ENCODE measurements around the gene C1orf159.

The C1orf159 gene

DNA sequence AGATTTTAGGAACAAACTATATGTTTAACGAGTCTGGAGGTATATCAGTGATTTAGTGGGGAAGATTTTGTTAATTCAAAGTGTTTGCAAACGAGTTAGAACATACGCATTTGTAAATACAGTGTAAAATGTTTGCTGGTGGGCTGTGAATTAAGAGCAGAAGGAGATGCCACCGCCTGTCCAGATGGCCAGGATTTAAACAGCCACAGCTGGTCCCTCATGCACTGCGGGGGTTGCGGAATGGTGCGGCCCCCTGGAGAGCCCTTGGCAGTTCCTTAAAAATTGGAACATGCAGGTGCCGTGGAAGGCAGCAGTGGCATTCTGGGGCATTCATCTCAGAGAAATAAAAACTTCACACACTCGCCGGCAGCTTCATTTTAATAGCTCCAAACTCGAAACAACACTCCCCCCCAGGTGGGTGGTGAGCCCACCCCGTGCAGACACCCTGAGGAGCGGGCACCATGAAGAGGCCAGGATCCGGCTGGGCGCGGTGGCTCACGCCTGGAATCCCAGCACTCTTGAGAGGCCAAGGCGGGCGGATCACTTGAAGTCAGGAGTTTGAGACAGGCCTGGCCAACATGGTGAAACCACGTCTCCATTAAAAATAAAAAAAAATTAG is 3.5 kb upstream of the C1orf159 start:
- 95% methylated on average over 3 of the region's 20 CpGs for WGBS (ENCODE audit: extremely low coverage, insufficient coverage, low lambda C conversion rate)
- no peak overlapping the region for H3K9ac ChIP-seq (ENCODE audit: low read length)
- no peak overlapping the region for H2AK5ac ChIP-seq (ENCODE audit: low read length)
- no peak overlapping the region for H3K27ac ChIP-seq (ENCODE audit: low read depth, low read length)
- no peak overlapping the region for H3K4me2 ChIP-seq (ENCODE audit: low read length)
- H3K79me1 ChIP-seq (ENCODE audit: low read length): peaks cover 2% of the 10 kb centered on the region
- no peaks in the 10 kb centered on the region for H3K36me3 ChIP-seq (ENCODE audit: control insufficient read depth, insufficient read depth, low read length)
- H3K56ac ChIP-seq (ENCODE audit: low read length): no peak overlapping the region
- no peak overlapping the region for H3K18ac ChIP-seq (ENCODE audit: low read length)
- no peak overlapping the region for H3K23ac ChIP-seq (ENCODE audit: low read length)
- H4K5ac ChIP-seq (ENCODE audit: low read length): no peak overlapping the region
- H3K4me3 ChIP-seq (ENCODE audit: low read length): no peak overlapping the region
- H3K4me1 ChIP-seq (ENCODE audit: control insufficient read depth, low read depth, low read length): no peaks in the 10 kb centered on the region
- no peaks in the 10 kb centered on the region for H3K79me2 ChIP-seq (ENCODE audit: control insufficient read depth, insufficient read depth, low read length)
- H2BK5ac ChIP-seq (ENCODE audit: low read length): no peak overlapping the region
- DNase-seq: no peak
- no peak overlapping the region for H4K8ac ChIP-seq (ENCODE audit: low read depth, low read length)
- H3K27me3 ChIP-seq (ENCODE audit: insufficient read depth, low read length, poor library complexity): no peaks in the 10 kb centered on the region
- no peak overlapping the region for H2BK120ac ChIP-seq (ENCODE audit: low read depth, low read length)
- no peak overlapping the region for H3K4ac ChIP-seq (ENCODE audit: low read depth, low read length)
- H2BK15ac ChIP-seq (replicated peaks; ENCODE audit: low read depth): no peak overlapping the region

DNA sequence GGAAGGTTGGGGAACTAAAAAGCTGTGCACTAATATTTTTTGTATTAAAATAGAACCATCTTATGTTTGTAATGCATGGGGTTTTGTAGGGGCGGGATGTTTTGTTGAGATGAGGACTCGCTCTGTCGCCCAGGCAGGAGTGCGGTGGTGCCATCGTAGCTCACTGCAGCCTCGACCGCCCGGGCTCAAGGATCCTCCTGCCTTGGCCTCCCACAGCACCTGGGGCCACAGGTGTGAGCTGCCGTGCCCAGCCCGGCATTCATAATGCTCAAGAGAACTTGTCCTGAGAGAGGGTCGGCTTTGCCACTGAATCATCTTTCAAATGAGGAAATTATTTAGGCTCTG is 3.0 kb upstream of the C1orf159 start:
- Histone ChIP-seq H4K5ac (ENCODE audit: low read length) (no peak overlapping the region), H3K79me1 (ENCODE audit: low read length) (peaks cover 3% of the 10 kb centered on the region), H3K79me2 (ENCODE audit: control insufficient read depth, insufficient read depth, low read length) (no peaks in the 10 kb centered on the region), H3K9ac (ENCODE audit: low read length) (no peak overlapping the region), H3K36me3 (ENCODE audit: control insufficient read depth, insufficient read depth, low read length) (no peaks in the 10 kb centered on the region), H2BK5ac (ENCODE audit: low read length) (no peak overlapping the region), H4K8ac (ENCODE audit: low read depth, low read length) (no peak overlapping the region), H3K18ac (ENCODE audit: low read length) (no peak overlapping the region), H3K56ac (ENCODE audit: low read length) (no peak overlapping the region), H3K23ac (ENCODE audit: low read length) (no peak overlapping the region), H3K27ac (ENCODE audit: low read depth, low read length) (no peak overlapping the region), H3K4me1 (ENCODE audit: control insufficient read depth, low read depth, low read length) (no peaks in the 10 kb centered on the region), H3K27me3 (ENCODE audit: insufficient read depth, low read length, poor library complexity) (no peaks in the 10 kb centered on the region), H3K4me3 (ENCODE audit: low read length) (no peak overlapping the region), H3K4ac (ENCODE audit: low read depth, low read length) (no peak overlapping the region), H3K4me2 (ENCODE audit: low read length) (no peak overlapping the region), H2BK120ac (ENCODE audit: low read depth, low read length) (no peak overlapping the region), H2BK15ac (replicated peaks; ENCODE audit: low read depth) (no peak overlapping the region), H2AK5ac (ENCODE audit: low read length) (no peak overlapping the region)
- no peak for DNase-seq
- WGBS (ENCODE audit: extremely low coverage, insufficient coverage, low lambda C conversion rate): no CpG with 5 or more reads among the region's 11 CpGs

DNA sequence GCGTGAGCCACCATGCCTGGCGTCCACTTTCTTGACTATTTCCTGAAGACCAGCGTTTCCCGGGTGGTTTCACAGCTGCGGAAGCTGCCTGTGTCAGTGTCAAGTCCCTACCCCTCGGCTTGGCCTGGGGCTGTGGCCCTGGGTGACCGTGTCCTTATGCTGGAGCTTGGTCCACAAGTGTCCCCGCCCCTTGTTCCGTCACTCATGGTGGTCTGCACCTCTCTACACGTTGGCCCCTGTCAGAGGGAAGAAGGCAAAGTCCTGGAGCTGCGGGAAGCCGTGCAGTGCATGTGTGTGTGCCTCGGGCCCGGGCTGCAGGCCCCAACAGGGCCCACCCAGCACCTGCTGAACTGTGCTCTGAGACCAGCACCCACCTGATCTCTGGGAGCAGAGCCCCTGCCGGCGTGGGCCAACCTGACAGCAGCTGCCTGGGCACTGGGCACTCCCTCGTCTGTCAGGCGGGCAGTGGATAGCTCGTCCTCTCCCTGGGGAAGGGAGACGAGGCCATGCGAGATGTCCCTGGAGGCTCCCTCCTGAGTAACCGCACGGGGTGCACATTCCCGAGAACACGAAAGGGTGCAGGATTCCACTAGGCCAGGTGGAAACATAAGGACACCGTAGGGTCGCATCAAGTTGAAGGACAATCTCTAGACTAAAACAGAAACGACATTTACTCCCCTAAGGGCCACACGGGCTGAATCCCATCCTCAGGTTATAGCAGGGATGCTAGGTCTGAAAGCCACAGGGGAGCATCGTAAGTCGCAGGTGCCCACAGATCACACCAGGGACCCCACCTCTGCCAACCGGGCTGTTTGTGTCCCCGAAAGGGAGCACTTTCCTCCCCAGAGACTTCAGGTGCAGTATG is 2.4 kb upstream of the C1orf159 start:
- no peak overlapping the region for H3K4ac ChIP-seq (ENCODE audit: low read depth, low read length)
- H2AK5ac ChIP-seq (ENCODE audit: low read length): no peak overlapping the region
- no peak overlapping the region for H4K5ac ChIP-seq (ENCODE audit: low read length)
- no peak overlapping the region for H3K4me2 ChIP-seq (ENCODE audit: low read length)
- no peak overlapping the region for H2BK15ac ChIP-seq (replicated peaks; ENCODE audit: low read depth)
- no peak overlapping the region for H3K23ac ChIP-seq (ENCODE audit: low read length)
- H3K36me3 ChIP-seq (ENCODE audit: control insufficient read depth, insufficient read depth, low read length): peaks cover 1% of the 10 kb centered on the region
- no peak overlapping the region for H4K8ac ChIP-seq (ENCODE audit: low read depth, low read length)
- H3K27ac ChIP-seq (ENCODE audit: low read depth, low read length): no peak overlapping the region
- no peaks in the 10 kb centered on the region for H3K27me3 ChIP-seq (ENCODE audit: insufficient read depth, low read length, poor library complexity)
- no peak overlapping the region for H3K18ac ChIP-seq (ENCODE audit: low read length)
- DNase-seq: no peak
- H3K79me2 ChIP-seq (ENCODE audit: control insufficient read depth, insufficient read depth, low read length): no peaks in the 10 kb centered on the region
- WGBS (ENCODE audit: extremely low coverage, insufficient coverage, low lambda C conversion rate): no CpG with 5 or more reads among the region's 33 CpGs
- peaks cover 3% of the 10 kb centered on the region for H3K79me1 ChIP-seq (ENCODE audit: low read length)
- no peak overlapping the region for H2BK120ac ChIP-seq (ENCODE audit: low read depth, low read length)
- no peak overlapping the region for H3K9ac ChIP-seq (ENCODE audit: low read length)
- no peak overlapping the region for H2BK5ac ChIP-seq (ENCODE audit: low read length)
- no peaks in the 10 kb centered on the region for H3K4me1 ChIP-seq (ENCODE audit: control insufficient read depth, low read depth, low read length)
- H3K4me3 ChIP-seq (ENCODE audit: low read length): no peak overlapping the region
- no peak overlapping the region for H3K56ac ChIP-seq (ENCODE audit: low read length)

DNA sequence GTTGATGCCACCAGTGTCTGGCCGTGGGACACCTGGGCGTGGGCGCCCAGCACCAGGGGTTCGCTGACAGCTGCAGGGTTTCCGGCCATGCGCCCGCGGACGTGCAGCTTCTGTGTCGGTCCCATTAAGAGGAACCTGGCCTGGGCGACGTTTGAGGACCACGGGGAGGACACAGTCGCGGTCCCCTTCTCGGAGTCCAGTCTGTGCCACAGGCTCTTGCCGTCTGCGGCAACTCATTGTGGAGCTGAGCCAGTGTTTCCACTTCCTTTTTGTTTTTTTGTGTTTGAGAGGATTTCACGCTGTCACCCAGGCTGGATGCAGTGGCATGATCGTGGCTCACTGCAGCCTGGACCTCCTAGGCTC is 1.6 kb upstream of the C1orf159 start:
- H2AK5ac ChIP-seq (ENCODE audit: low read length): no peak overlapping the region
- no CpG with 5 or more reads among the region's 20 CpGs for WGBS (ENCODE audit: extremely low coverage, insufficient coverage, low lambda C conversion rate)
- no peak overlapping the region for H2BK120ac ChIP-seq (ENCODE audit: low read depth, low read length)
- H3K4me3 ChIP-seq (ENCODE audit: low read length): no peak overlapping the region
- H2BK15ac ChIP-seq (replicated peaks; ENCODE audit: low read depth): no peak overlapping the region
- H3K18ac ChIP-seq (ENCODE audit: low read length): no peak overlapping the region
- no peak overlapping the region for H4K5ac ChIP-seq (ENCODE audit: low read length)
- no peak overlapping the region for H3K27ac ChIP-seq (ENCODE audit: low read depth, low read length)
- H3K79me1 ChIP-seq (ENCODE audit: low read length): peaks cover 3% of the 10 kb centered on the region
- H3K4me1 ChIP-seq (ENCODE audit: control insufficient read depth, low read depth, low read length): no peaks in the 10 kb centered on the region
- H3K4me2 ChIP-seq (ENCODE audit: low read length): no peak overlapping the region
- H3K36me3 ChIP-seq (ENCODE audit: control insufficient read depth, insufficient read depth, low read length): peaks cover 1% of the 10 kb centered on the region
- H3K9ac ChIP-seq (ENCODE audit: low read length): no peak overlapping the region
- H2BK5ac ChIP-seq (ENCODE audit: low read length): no peak overlapping the region
- no peak overlapping the region for H4K8ac ChIP-seq (ENCODE audit: low read depth, low read length)
- H3K4ac ChIP-seq (ENCODE audit: low read depth, low read length): no peak overlapping the region
- H3K56ac ChIP-seq (ENCODE audit: low read length): no peak overlapping the region
- no peak for DNase-seq
- H3K79me2 ChIP-seq (ENCODE audit: control insufficient read depth, insufficient read depth, low read length): no peaks in the 10 kb centered on the region
- H3K27me3 ChIP-seq (ENCODE audit: insufficient read depth, low read length, poor library complexity): no peaks in the 10 kb centered on the region
- no peak overlapping the region for H3K23ac ChIP-seq (ENCODE audit: low read length)

- H4K5ac ChIP-seq (ENCODE audit: low read length): no peak overlapping the region
- peak overlapping the region; percentile 56 for H3K9ac ChIP-seq (ENCODE audit: low read length)
- no peak overlapping the region for H2BK15ac ChIP-seq (replicated peaks; ENCODE audit: low read depth)
- H3K4me3 ChIP-seq (ENCODE audit: low read length): peak overlapping the region; percentile 20
- no peak overlapping the region for H3K4ac ChIP-seq (ENCODE audit: low read depth, low read length)
- peaks cover 1% of the 10 kb centered on the region for H3K36me3 ChIP-seq (ENCODE audit: control insufficient read depth, insufficient read depth, low read length)
- no peaks in the 10 kb centered on the region for H3K4me1 ChIP-seq (ENCODE audit: control insufficient read depth, low read depth, low read length)
- H3K27ac ChIP-seq (ENCODE audit: low read depth, low read length): no peak overlapping the region
- DNase-seq: no peak
- H3K79me1 ChIP-seq (ENCODE audit: low read length): peaks cover 5% of the 10 kb centered on the region
- H3K56ac ChIP-seq (ENCODE audit: low read length): peak overlapping the region; percentile 60
- no peak overlapping the region for H3K23ac ChIP-seq (ENCODE audit: low read length)
- H3K4me2 ChIP-seq (ENCODE audit: low read length): peak overlapping the region; percentile 77
- H2AK5ac ChIP-seq (ENCODE audit: low read length): no peak overlapping the region
- H3K79me2 ChIP-seq (ENCODE audit: control insufficient read depth, insufficient read depth, low read length): no peaks in the 10 kb centered on the region
- no peak overlapping the region for H2BK120ac ChIP-seq (ENCODE audit: low read depth, low read length)
- no peak overlapping the region for H2BK5ac ChIP-seq (ENCODE audit: low read length)
- H4K8ac ChIP-seq (ENCODE audit: low read depth, low read length): no peak overlapping the region
- H3K18ac ChIP-seq (ENCODE audit: low read length): no peak overlapping the region
- H3K27me3 ChIP-seq (ENCODE audit: insufficient read depth, low read length, poor library complexity): no peaks in the 10 kb centered on the region
- no CpG with 5 or more reads among the region's 47 CpGs for WGBS (ENCODE audit: extremely low coverage, insufficient coverage, low lambda C conversion rate)
These were observed 996 bp upstream of the C1orf159 start for GRCh38 chr1:1116701-1117468.
